Measurements from ENCODE around the gene ABCD3.
"Not testable (repeated sequence)": the region's sequence is repeated elsewhere in the genome, so short reads cannot be mapped to it uniquely, and the experiment has no call there.

- not testable (repeated sequence) for TF ChIP-seq SMC3 (IDR thresholded peaks at IDR 0.05; ENCODE audit: low read depth, low read length); CTCF (conservative IDR thresholded peaks at IDR 0.05; ENCODE audit: low read depth, low read length); RFX5 (IDR thresholded peaks at IDR 0.05; ENCODE audit: low read depth, low read length); POLR2A (IDR thresholded peaks at IDR 0.05; ENCODE audit: low read depth, low read length); ELK1 (IDR thresholded peaks at IDR 0.05; ENCODE audit: borderline replicate concordance, low read depth, low read length); RAD21 (IDR thresholded peaks at IDR 0.05; ENCODE audit: low read length); MXI1 (IDR thresholded peaks at IDR 0.05; ENCODE audit: borderline replicate concordance, low read depth, low read length); BHLHE40 (IDR thresholded peaks at IDR 0.05; ENCODE audit: low read depth, low read length); FOS (IDR thresholded peaks at IDR 0.05; ENCODE audit: low read depth, low read length); MAFK (IDR thresholded peaks at IDR 0.05; ENCODE audit: low read depth, low read length)
These were observed 24.9 kb downstream of the ABCD3 start for GRCh38 chr1:94443067-94443466.
